Prostate gland (tissue), 2 donors: ENCODE data around the gene ABLIM1.

Experiments used
- POLR2AphosphoS5 ChIP-seq: sonication (generic); formaldehyde crosslinking; IDR thresholded peaks from one replicate; pipeline ENCODE4 v1.6.1; 2017; ENCODE audit warnings: antibody characterized with exemption
- TF ChIP-seq, protein P1 (sequence below), 4 experiments: fragments of 200-600 bp in 2 of 4; fragments of 450-650 bp in 2 of 4; sonication (generic) in 2 of 4; IDR thresholded peaks; 1 replicate in 3 of 4; 2 replicates in 1 of 4; pipeline ENCODE4 v1.5.1; 2016 to 2019; ENCODE audit warnings: antibody characterized with exemption in 4 of 4, mild to moderate bottlenecking in 2 of 4, moderate library complexity in 2 of 4

DNA sequence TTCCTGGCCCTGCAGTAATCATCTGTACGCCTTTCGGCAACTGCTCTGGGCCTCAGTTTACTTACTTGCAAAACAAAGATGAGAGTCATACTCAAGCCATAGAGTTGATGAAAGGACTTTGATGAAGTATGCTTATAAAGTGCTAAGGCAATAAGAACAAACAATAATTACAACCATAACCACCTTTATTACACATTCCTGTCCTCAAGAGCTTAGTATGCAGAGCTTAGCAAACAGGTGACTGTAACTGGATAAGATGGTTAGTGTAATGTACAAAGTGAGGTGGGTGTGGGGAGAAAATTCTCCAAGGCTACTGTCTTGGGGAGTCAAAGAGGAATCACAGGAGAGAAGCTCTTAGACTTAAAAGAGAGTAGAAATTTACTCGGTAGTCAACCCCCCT, 136.8 kb downstream of the ABLIM1 start:
- TF ChIP-seq, protein P1, sequence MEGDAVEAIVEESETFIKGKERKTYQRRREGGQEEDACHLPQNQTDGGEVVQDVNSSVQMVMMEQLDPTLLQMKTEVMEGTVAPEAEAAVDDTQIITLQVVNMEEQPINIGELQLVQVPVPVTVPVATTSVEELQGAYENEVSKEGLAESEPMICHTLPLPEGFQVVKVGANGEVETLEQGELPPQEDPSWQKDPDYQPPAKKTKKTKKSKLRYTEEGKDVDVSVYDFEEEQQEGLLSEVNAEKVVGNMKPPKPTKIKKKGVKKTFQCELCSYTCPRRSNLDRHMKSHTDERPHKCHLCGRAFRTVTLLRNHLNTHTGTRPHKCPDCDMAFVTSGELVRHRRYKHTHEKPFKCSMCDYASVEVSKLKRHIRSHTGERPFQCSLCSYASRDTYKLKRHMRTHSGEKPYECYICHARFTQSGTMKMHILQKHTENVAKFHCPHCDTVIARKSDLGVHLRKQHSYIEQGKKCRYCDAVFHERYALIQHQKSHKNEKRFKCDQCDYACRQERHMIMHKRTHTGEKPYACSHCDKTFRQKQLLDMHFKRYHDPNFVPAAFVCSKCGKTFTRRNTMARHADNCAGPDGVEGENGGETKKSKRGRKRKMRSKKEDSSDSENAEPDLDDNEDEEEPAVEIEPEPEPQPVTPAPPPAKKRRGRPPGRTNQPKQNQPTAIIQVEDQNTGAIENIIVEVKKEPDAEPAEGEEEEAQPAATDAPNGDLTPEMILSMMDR (IDR thresholded peaks at IDR 0.05), result no peak
- no peak for TF ChIP-seq POLR2AphosphoS5
